IMR-90 (cell line): Measurements from ENCODE around the gene CLOCK. TPM values are rescaled to one million over a fixed set of nuclear protein-coding genes. Genes with fewer than 3 reads are reported as not detected.

ENCODE experiments used
- ATAC-seq: fragments of 200-7000 bp; cut with Tn5 transposase; 2 replicates; pipeline ENCODE4 v1.9.1; 2020; ENCODE audit warnings: low read depth, mild to moderate bottlenecking, moderate library complexity
- BruUV-seq: library from RNA; stranded (reverse); fragments of 400-500 nt; replicated peaks from 2 replicates; lab custom pipeline; 2021; lab: Mats Ljungman, UMichigan
- CTCF ChIA-PET: fragments of 300-600 bp; formaldehyde crosslinking; extraction: SDS; loops from one replicate; lab custom pipeline; 2021; ENCODE audit warnings: antibody characterized with exemption; lab: Yijun Ruan, JAX
- POLR2A ChIA-PET: fragments of 300-600 bp; sonication (Branson Sonifier 250); formaldehyde crosslinking; loops from one replicate; lab custom pipeline; 2022; ENCODE audit warnings: antibody characterized with exemption; ENCODE audit not compliant: unreplicated experiment; lab: Charles Lee
- DNase-seq: peaks from one replicate; pipeline ENCODE4 v3.0.0; 2013
- H2AFZ ChIP-seq: replicated peaks from 2 replicates; pipeline ENCODE3; 2013; ENCODE audit warnings: low read length, mild to moderate bottlenecking; ENCODE audit not compliant: poor library complexity
- H2AK5ac ChIP-seq: 2 replicates; pipeline ENCODE4 v1.6.1; 2013; ENCODE audit warnings: low read depth, low read length, inconsistent platforms
- H2AK9ac ChIP-seq: replicated peaks from 2 replicates; pipeline ENCODE3; 2013; ENCODE audit warnings: mild to moderate bottlenecking, low read depth, low read length, moderate library complexity; ENCODE audit not compliant: poor library complexity
- H2BK120ac ChIP-seq: 2 replicates; pipeline ENCODE4 v1.6.1; 2013; ENCODE audit warnings: low read depth, low read length, inconsistent platforms
- H2BK15ac ChIP-seq: 3 replicates; pipeline ENCODE4 v1.6.1; 2013; ENCODE audit warnings: low read depth, low read length, inconsistent platforms
- H2BK20ac ChIP-seq: 2 replicates; pipeline ENCODE4 v1.6.1; 2013; ENCODE audit warnings: low read depth, mild to moderate bottlenecking, inconsistent platforms, low read length, moderate library complexity
- H2BK5ac ChIP-seq: 2 replicates; pipeline ENCODE4 v1.6.1; 2013; ENCODE audit warnings: mild to moderate bottlenecking, low read depth, low read length, inconsistent platforms; ENCODE audit not compliant: poor library complexity, severe bottlenecking
- H3K14ac ChIP-seq: replicated peaks from 2 replicates; pipeline ENCODE4 v1.6.1; 2013; ENCODE audit warnings: low read depth, low read length, inconsistent platforms
- H3K18ac ChIP-seq: 2 replicates; pipeline ENCODE4 v1.6.1; 2013; ENCODE audit warnings: low read depth, low read length, control low read depth
- H3K23ac ChIP-seq: 2 replicates; pipeline ENCODE4 v1.6.1; 2013; ENCODE audit warnings: low read depth, low read length, inconsistent platforms
- H3K27ac ChIP-seq: 2 replicates; pipeline ENCODE4 v1.5.1; 2013; ENCODE audit warnings: mild to moderate bottlenecking, control low read depth, low read length; ENCODE audit not compliant: insufficient read depth
- H3K27me3 ChIP-seq: 2 replicates; pipeline ENCODE4 v1.6.1; 2013; ENCODE audit warnings: low read length; ENCODE audit not compliant: control insufficient read depth, insufficient read depth
- H3K36me3 ChIP-seq: 2 replicates; pipeline ENCODE4 v1.6.1; 2013; ENCODE audit warnings: low read length, mixed read lengths; ENCODE audit not compliant: control insufficient read depth, insufficient read depth
- H3K4ac ChIP-seq: 2 replicates; pipeline ENCODE4 v1.6.1; 2013; ENCODE audit warnings: low read depth, low read length, inconsistent platforms
- H3K4me1 ChIP-seq: 2 replicates; pipeline ENCODE4 v1.6.1; 2013; ENCODE audit warnings: low read length, mixed read lengths; ENCODE audit not compliant: control insufficient read depth, insufficient read depth
- H3K4me2 ChIP-seq: 2 replicates; pipeline ENCODE4 v1.6.1; 2013; ENCODE audit warnings: low read depth, mild to moderate bottlenecking, control low read depth, low read length, moderate library complexity
- H3K4me3 ChIP-seq: 2 replicates; pipeline ENCODE4 v1.5.1; 2013; ENCODE audit warnings: low read depth, mild to moderate bottlenecking, control low read depth, low read length, moderate library complexity; ENCODE audit not compliant: insufficient read depth
- H3K56ac ChIP-seq: 2 replicates; pipeline ENCODE4 v1.6.1; 2013; ENCODE audit warnings: low read length, inconsistent platforms; ENCODE audit not compliant: insufficient read depth; ENCODE audit errors: extremely low read depth
- H3K79me1 ChIP-seq, 2 experiments: 2 replicates each; pipeline ENCODE4 v1.6.1; 2013; ENCODE audit warnings: low read length in 2 of 2, inconsistent platforms in 1 of 2, low read depth in 1 of 2
- H3K9ac ChIP-seq: 2 replicates; pipeline ENCODE4 v1.6.1; 2013; ENCODE audit warnings: low read depth, low read length, control low read depth
- H3K9me1 ChIP-seq: 2 replicates; pipeline ENCODE4 v1.6.1; 2013; ENCODE audit warnings: low read length, inconsistent platforms; ENCODE audit not compliant: insufficient read depth
- H3K9me3 ChIP-seq: 2 replicates; pipeline ENCODE4 v1.6.1; 2013; ENCODE audit warnings: low read length; ENCODE audit not compliant: control insufficient read depth, insufficient read depth
- H4K20me1 ChIP-seq: 2 replicates; pipeline ENCODE4 v1.6.1; 2013; ENCODE audit warnings: low read length, inconsistent platforms; ENCODE audit not compliant: insufficient read depth
- H4K5ac ChIP-seq: 2 replicates; pipeline ENCODE4 v1.6.1; 2013; ENCODE audit warnings: mild to moderate bottlenecking, low read depth, low read length, control low read depth
- H4K8ac ChIP-seq, 2 experiments: 2 replicates each; pipeline ENCODE4 v1.6.1; 2013; ENCODE audit warnings: low read depth in 2 of 2, low read length in 2 of 2, control low read depth in 1 of 2, inconsistent platforms in 1 of 2
- H4K91ac ChIP-seq: 2 replicates; pipeline ENCODE4 v1.6.1; 2013; ENCODE audit warnings: low read depth, low read length, inconsistent platforms; ENCODE audit not compliant: insufficient read depth
- BHLHE40 ChIP-seq: fragments of 150-350 bp; IDR thresholded peaks from 2 replicates; pipeline ENCODE4 v1.6.1; 2016; ENCODE audit warnings: mild to moderate bottlenecking, low read depth, low read length
- CEBPB ChIP-seq: IDR thresholded peaks from 2 replicates; pipeline ENCODE4 v1.6.1; 2012; ENCODE audit warnings: low read depth, low read length, improper control_type of control experiment
- FOS ChIP-seq: fragments of 150-350 bp; IDR thresholded peaks from 2 replicates; pipeline ENCODE4 v1.6.1; 2016; ENCODE audit warnings: low read depth, low read length
- MAFK ChIP-seq: IDR thresholded peaks from 2 replicates; pipeline ENCODE4 v1.6.1; 2012; ENCODE audit warnings: low read depth, low read length, improper control_type of control experiment
- MXI1 ChIP-seq: IDR thresholded peaks from 2 replicates; pipeline ENCODE4 v1.6.1; 2012; ENCODE audit warnings: low read depth, mild to moderate bottlenecking, low read length, moderate library complexity, borderline replicate concordance
- NFE2L2 ChIP-seq: fragments of 150-350 bp; IDR thresholded peaks from 2 replicates; pipeline ENCODE4 v1.6.1; 2016; ENCODE audit warnings: low read depth, mild to moderate bottlenecking, low read length
- SMC3 ChIP-seq: fragments of 150-350 bp; IDR thresholded peaks from 2 replicates; pipeline ENCODE4 v1.6.1; 2016; ENCODE audit warnings: low read depth, mild to moderate bottlenecking, antibody characterized with exemption, low read length, moderate library complexity
- WGBS, 2 experiments: methylation state at CpG; one replicate each; pipeline versions ENCODE4 v1.1.5 to v1.1.7; 2013; ENCODE audit warnings: missing lambda C conversion rate in 2 of 2; ENCODE audit not compliant: insufficient read length in 1 of 2; ENCODE audit errors: extremely low coverage in 2 of 2; 5-methylcytosine and 5-hydroxymethylcytosine counted together
- dilution Hi-C: fragments of 300-500 bp; cut with HindIII; formaldehyde crosslinking; loops from one replicate; pipeline ENCODE4 v1.14.3; 2018; ENCODE audit warnings: low sequenced_read_pairs; ENCODE audit not compliant: unreplicated experiment
- in situ Hi-C: fragments of 300-500 bp; cut with MboI; formaldehyde crosslinking; loops from 3 replicates; pipeline ENCODE4 v1.14.3; 2019; ENCODE audit warnings: low sequenced_read_pairs, inconsistent platforms, mixed read lengths
- intact Hi-C: fragments of 100-400 bp; cut with micrococcal nuclease; formaldehyde crosslinking; loops from 2 replicates; pipeline ENCODE4 v1.10.0; 2022
- polyA plus RNA-seq, 3 experiments: library from polyadenylated mRNA; depleted of rRNA; stranded (reverse); fragments of >200 nt; gene quantifications; 2 replicates each; pipeline ENCODE4 v1.2.3, GENCODE V29; 2012; ENCODE audit warnings: low replicate concordance in 1 of 3
- total RNA-seq: library from RNA; depleted of rRNA; stranded (reverse); fragments of >200 nt; gene quantifications from 2 replicates; pipeline ENCODE4 v1.2.3, GENCODE V29; 2012

The CLOCK gene
- total and polyA plus RNA-seq, 2 of the 4 experiments (the other 2 are of a cell fraction): 7.3 to 53.4 TPM

- no peaks in the 10 kb centered on the region for H3K36me3 ChIP-seq
- dilution Hi-C loops: no loop called here
- 0 out of 2 replicates have a peak overlapping the region, but pooled peaks have one; percentile 15 for H2BK20ac ChIP-seq
- H2AK5ac ChIP-seq: no peak overlapping the region
- peaks cover 4 to 12% of the 10 kb centered on the region in 2 experiments for H3K79me1 ChIP-seq
- H4K20me1 ChIP-seq: peaks cover 6% of the 10 kb centered on the region; the same call in 1 of the 2 replicates
- H3K23ac ChIP-seq: peak overlapping the region; percentile 5; the same call in 1 of the 2 replicates
- H3K27ac ChIP-seq: no peak overlapping the region; the same call in 1 of the 2 replicates
- H4K5ac ChIP-seq: peak overlapping the region; percentile 81; the same call in 1 of the 2 replicates
- H4K91ac ChIP-seq: no peak overlapping the region; the same call in 1 of the 2 replicates
- H3K27me3 ChIP-seq: no peaks in the 10 kb centered on the region
- WGBS, 2 experiments: 100% methylated on average over 1 of the region's 4 CpGs; no CpG with 5 or more reads in 1 of the 2 experiments
- peak overlapping the region; percentile 10; the same call in 1 of the 3 replicates for H2BK15ac ChIP-seq
- peak overlapping the region; percentile 41 for H3K14ac ChIP-seq
- ATAC-seq (no peak), DNase-seq (no peak)
- no peak overlapping the region for H2AK9ac ChIP-seq
- BruUV-seq: no TSS peak
- TF ChIP-seq CEBPB: no peak
- TF ChIP-seq NFE2L2: no peak
- TF ChIP-seq MAFK: peak; percentile 32; the same call in 1 of the 2 replicates
- no peak for TF ChIP-seq BHLHE40
- TF ChIP-seq MXI1: no peak
- no peak for TF ChIP-seq SMC3
- TF ChIP-seq FOS: no peak
- H2BK120ac ChIP-seq: peak overlapping the region; percentile 48
- no peaks in the 10 kb centered on the region for H3K9me3 ChIP-seq
- peak overlapping the region; percentile 64; the same call in 1 of the 2 replicates for H3K9ac ChIP-seq
- no peak overlapping the region; the same call in 1 of the 2 replicates for H3K56ac ChIP-seq
- peak overlapping the region; percentile 42; the same call in 1 of the 2 replicates for H3K18ac ChIP-seq
- H3K4me2 ChIP-seq: peak overlapping the region; percentile 89
- H2BK5ac ChIP-seq: peak overlapping the region; percentile 68
- POLR2A ChIA-PET: no interaction called here
- H3K4me1 ChIP-seq: peaks cover 5% of the 10 kb centered on the region; the same call in 1 of the 2 replicates
- peaks cover 4% of the 10 kb centered on the region for H3K9me1 ChIP-seq
- peak overlapping the region; percentile 62; the same call in 1 of the 2 replicates for H3K4me3 ChIP-seq
- intact Hi-C loops: loop anchor here (2.0 to 10.0 kb wide), 3 partner anchors 53 to 201 kb away; partner anchors contain the start of gene SRD5A3
- peak overlapping the region; percentile 39 to 68; a peak in 3 of 4 replicates for H4K8ac ChIP-seq
- H3K4ac ChIP-seq: peak overlapping the region; percentile 12; the same call in 1 of the 2 replicates
- H2AFZ ChIP-seq: no peak overlapping the region
- in situ Hi-C loops: loop anchor here (5.0 to 25.0 kb wide), 2 partner anchors 101 to 1261 kb away; no protein-coding TSS in a partner anchor
- CTCF ChIA-PET: no interaction called here
These were observed 1.2 kb upstream of the CLOCK start for GRCh38 chr4:55547918-55548317.
